H1 (cell line): ENCODE data around the gene CMIP. TPM values are rescaled to one million over a fixed set of nuclear protein-coding genes. Genes with fewer than 3 reads are reported as not detected.

Source experiments
- GABPA ChIP-seq: IDR thresholded peaks from 2 replicates; pipeline ENCODE4 v1.6.1; 2011; ENCODE audit warnings: mild to moderate bottlenecking, low read length, moderate library complexity, borderline replicate concordance; ENCODE audit not compliant: insufficient read depth
- polyA plus RNA-seq, 7 experiments: library from polyadenylated mRNA; depleted of rRNA in 3 of 7; stranded (reverse) in 5 of 7; unstranded in 2 of 7; fragments of >200 nt in 5 of 7; fragments of 200-250 nt in 2 of 7; gene quantifications; 1 replicate in 5 of 7; 2 replicates in 1 of 7; 4 replicates in 1 of 7; pipeline versions ENCODE4 v1.2.1 to v1.2.3, GENCODE V29; 2011 to 2013; ENCODE audit warnings: missing spikeins in 2 of 7, mixed read lengths in 2 of 7
- total RNA-seq: library from RNA; stranded (reverse); fragmentation: NEBNext Ultra II Directional; extraction: Animal tissue kit (Norgen Biotek cat#: 25700); gene quantifications from 2 replicates; pipeline ENCODE4 v1.2.1, GENCODE V29; 2021

CMIP gene
- total and polyA plus RNA-seq, 2 of the 8 experiments (the other 6 are each of a cell fraction or from before 2014, with no cell fraction given) = 7.9 to 53.2 TPM

GRCh38 chr16:81617021-81617346 lies 172.4 kb downstream of the CMIP start (continued):
- no peak for TF ChIP-seq GABPA
- TF ChIP-seq, all 59 proteins: peak for 0
